ENCODE measurements around the gene TXLNG.
"Not testable (repeated sequence)": the region's sequence is repeated elsewhere in the genome, so short reads cannot be mapped to it uniquely, and the experiment has no call there.

TXLNG gene

DNA sequence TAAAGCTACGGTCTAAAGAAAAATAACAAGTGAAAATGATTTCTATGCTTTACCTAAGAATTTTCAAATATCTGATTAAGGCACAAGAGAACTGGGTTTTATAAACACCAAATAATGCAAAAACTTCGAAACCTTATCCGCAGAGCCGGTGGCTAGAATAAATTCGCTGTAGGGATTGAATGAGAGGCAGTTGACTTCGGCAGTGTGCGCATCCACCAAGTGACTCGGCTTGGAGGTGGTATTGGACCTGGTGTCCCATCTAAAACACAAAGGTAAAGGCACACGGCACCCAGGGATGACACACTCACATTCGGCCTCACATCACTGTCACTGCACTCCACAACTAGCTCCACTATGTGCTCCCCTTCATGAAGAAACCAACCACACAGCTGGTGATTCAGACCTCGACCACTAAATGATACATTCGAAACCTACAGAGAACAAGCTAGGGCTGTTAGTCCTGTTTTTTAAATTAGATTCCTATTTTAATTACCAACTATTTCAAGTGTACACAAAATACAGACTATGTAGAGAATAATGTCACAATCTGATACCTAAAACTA, 66.4 kb downstream of the TXLNG start:
- TF ChIP-seq, protein P1, sequence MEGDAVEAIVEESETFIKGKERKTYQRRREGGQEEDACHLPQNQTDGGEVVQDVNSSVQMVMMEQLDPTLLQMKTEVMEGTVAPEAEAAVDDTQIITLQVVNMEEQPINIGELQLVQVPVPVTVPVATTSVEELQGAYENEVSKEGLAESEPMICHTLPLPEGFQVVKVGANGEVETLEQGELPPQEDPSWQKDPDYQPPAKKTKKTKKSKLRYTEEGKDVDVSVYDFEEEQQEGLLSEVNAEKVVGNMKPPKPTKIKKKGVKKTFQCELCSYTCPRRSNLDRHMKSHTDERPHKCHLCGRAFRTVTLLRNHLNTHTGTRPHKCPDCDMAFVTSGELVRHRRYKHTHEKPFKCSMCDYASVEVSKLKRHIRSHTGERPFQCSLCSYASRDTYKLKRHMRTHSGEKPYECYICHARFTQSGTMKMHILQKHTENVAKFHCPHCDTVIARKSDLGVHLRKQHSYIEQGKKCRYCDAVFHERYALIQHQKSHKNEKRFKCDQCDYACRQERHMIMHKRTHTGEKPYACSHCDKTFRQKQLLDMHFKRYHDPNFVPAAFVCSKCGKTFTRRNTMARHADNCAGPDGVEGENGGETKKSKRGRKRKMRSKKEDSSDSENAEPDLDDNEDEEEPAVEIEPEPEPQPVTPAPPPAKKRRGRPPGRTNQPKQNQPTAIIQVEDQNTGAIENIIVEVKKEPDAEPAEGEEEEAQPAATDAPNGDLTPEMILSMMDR (IDR thresholded peaks at IDR 0.05; ENCODE audit: extremely low read depth, missing control alignments): no peak
- DNase-seq (ENCODE audit: low spot score): no peak

DNA sequence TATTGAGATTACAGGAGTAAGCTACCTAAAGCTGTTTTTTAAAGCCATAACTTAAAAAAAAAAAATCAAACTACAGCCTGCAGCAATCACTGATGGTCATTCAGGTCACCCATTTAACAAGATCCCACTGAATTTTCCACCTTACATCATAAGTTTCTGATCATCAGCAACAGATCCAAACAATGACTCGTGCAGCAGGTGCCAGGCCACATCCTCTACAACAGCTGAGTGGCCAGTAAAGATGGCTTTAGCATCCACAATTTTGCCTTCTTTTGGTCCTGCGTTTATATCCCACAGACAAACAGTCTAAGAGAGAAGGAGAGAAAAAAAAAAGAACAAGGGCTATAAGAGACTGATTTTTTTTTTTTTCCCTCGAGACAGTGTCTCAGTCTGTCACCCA, 67.3 kb downstream of the TXLNG start:
- no peak for DNase-seq (ENCODE audit: low spot score)
- TF ChIP-seq, protein P1 (IDR thresholded peaks at IDR 0.05; ENCODE audit: extremely low read depth, missing control alignments): no peak

DNA sequence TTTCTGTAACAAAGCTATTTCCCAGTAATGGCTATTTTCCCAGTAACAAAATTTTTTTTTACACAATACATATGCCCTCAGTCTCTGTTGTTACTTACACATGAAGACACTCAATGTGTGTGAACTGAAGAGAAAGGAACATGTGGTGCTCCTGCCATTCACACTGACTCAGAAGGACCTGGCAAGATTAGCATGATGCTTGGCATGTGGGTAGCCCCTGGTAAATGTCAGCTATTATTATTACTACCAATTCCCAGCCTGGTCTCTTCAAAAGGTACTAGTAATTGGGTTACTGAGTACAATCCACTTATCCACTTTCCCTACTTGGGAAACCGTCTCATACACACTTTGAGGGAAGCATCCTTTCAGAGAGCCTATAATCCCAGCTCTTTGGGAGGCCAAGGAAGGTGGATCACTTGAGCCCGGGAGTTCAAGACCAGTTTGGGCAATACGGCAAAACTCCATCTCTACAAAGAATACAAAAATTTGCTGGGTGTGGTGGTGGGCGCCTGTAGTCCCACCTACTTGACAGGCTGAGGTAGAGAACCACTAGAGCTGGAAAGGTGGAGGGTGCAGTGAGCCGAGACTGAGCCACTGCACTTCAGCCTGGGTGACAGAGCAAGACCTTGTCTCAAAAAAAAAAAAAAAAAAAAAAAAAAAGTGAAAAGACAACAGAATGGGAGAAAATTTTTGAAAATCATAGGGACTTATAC, 69.3 kb downstream of the TXLNG start:
- DNase-seq (ENCODE audit: low spot score): no peak
- TF ChIP-seq, protein P1 (IDR thresholded peaks at IDR 0.05; ENCODE audit: extremely low read depth, missing control alignments): no peak

DNA sequence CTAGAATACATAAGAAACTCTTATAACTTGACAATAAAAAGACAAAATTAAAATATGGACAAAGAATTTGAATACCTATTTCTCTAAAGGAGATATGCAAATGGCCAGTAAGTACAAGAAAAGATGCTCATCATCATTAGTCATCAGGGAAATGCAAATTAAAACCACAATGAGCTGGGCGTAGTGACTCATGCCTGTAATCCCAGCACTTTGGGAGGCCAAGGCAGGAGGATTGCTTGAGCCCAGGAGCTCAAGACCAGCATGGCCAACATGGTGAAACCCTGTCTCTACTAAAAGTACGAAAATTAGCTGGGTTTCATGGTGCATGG, 69.8 kb downstream of the TXLNG start:
- DNase-seq (ENCODE audit: low spot score): not testable (repeated sequence)

DNA sequence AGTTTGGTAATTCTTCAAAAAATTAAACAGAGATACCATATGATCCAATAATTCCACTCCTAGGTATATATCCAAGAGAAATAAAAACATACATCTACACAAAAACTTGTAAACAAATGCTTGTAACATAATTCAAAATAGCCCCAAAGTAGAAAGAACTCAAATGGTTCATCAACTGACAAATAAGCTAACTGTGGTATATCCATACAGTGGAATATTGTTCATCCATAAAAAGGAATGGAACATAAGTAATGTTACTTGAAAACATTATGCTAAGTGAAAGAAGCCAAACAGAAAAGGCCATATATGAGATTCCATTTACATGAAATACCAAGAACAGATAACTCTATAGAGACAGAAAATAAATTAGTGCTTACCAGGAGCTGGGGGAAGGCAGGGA, 70.5 kb downstream of the TXLNG start:
- no peak for DNase-seq (ENCODE audit: low spot score)
- TF ChIP-seq, protein P1 (IDR thresholded peaks at IDR 0.05; ENCODE audit: extremely low read depth, missing control alignments): no peak

DNA sequence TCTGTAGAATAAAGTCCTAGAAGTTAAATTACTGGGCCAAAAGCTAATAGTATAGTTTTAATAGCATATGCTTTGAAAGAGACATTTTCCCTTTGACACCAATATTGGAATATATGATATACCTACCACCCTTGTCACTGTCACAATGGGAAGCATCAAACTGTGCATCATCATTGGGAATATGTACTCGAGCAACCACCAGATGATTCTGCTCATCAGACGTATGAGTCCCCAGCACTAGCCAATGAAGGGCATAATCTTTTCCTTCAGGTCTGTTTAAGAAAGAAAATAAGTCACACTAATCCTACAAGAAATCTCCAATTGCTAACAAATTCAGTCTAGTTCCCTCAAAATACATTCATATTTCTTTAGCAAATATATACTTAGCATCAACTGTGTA, 76.6 kb downstream of the TXLNG start:
- no peak for DNase-seq (ENCODE audit: low spot score)
- TF ChIP-seq, protein P1 (IDR thresholded peaks at IDR 0.05; ENCODE audit: extremely low read depth, missing control alignments): no peak

DNA sequence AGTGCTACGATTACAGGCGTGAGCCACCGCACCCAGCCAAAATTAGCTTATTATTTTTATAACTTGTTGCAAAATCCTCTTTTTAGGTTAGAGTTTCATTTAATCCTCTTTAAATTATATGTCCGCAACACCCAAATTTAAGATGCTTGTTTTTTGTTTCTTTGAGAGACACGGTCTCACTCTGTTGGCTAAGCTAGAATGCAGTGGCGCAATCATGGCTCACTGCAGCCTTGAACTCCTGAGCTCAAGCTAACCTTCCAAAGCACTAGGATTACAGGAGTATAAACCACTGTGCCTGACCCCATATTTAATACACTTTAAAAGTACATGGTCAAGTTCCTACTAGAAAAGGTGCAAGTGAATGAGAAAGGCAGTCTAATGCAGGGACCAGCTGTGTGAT, 81.7 kb downstream of the TXLNG start:
- TF ChIP-seq, protein P1 (IDR thresholded peaks at IDR 0.05; ENCODE audit: extremely low read depth, missing control alignments): no peak
- DNase-seq (ENCODE audit: low spot score): no peak

DNA sequence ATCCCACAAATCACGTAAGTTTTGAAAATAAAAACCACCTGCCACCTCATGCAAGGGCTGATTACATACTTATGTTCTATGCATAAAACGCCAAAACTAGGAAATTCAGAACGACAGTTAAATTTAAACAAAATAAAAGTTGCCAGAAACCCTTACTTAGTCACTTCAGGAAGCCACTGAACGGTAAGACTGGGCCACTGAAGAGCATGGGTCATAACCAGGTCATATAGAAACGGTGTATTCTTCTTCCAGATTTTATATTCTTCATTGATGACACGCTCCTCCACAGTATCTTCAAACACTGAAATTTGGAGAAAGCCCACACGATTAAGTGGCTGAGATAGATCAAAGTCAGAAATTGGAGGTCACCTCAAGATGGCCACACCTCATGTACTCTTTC, 82.7 kb downstream of the TXLNG start:
- TF ChIP-seq, protein P1 (IDR thresholded peaks at IDR 0.05; ENCODE audit: extremely low read depth, missing control alignments): no peak
- no peak for DNase-seq (ENCODE audit: low spot score)

Measured in GM20000 (cell line).